ENCODE data around the gene SPEM1. TPM values are rescaled to one million over a fixed set of nuclear protein-coding genes. Genes with fewer than 3 reads are reported as not detected.
A peak's percentile ranks its signal among the peaks of the same experiment; 100 is the strongest.

The SPEM1 gene
- total RNA-seq, 2 donors from 2014 or later = not detected

GRCh38 chr17:7394452-7395191 is 25.5 kb upstream of the SPEM1 start, which contains the start of gene PLSCR3:
PLSCR3 (minus strand) TSS chr17:7394525; CDS start chr17:7394110, 415 bp downstream.
- Histone ChIP-seq H3K9me3 (no peaks in the 10 kb centered on the region), H3K27me3 (no peaks in the 10 kb centered on the region), H3K4me3 (peak within 1 kb of the TSS; percentile 64 to 84), H3K36me3 (peaks cover 11% of the 10 kb centered on the region), H3K27ac (peak within 1 kb of the TSS; percentile 91), H3K4me1 (peaks cover 0 to 22% of the 10 kb centered on the region in 2 donors)
- peak; percentile 80 for DNase-seq (ENCODE audit: low spot score)
- TF ChIP-seq, protein P1, sequence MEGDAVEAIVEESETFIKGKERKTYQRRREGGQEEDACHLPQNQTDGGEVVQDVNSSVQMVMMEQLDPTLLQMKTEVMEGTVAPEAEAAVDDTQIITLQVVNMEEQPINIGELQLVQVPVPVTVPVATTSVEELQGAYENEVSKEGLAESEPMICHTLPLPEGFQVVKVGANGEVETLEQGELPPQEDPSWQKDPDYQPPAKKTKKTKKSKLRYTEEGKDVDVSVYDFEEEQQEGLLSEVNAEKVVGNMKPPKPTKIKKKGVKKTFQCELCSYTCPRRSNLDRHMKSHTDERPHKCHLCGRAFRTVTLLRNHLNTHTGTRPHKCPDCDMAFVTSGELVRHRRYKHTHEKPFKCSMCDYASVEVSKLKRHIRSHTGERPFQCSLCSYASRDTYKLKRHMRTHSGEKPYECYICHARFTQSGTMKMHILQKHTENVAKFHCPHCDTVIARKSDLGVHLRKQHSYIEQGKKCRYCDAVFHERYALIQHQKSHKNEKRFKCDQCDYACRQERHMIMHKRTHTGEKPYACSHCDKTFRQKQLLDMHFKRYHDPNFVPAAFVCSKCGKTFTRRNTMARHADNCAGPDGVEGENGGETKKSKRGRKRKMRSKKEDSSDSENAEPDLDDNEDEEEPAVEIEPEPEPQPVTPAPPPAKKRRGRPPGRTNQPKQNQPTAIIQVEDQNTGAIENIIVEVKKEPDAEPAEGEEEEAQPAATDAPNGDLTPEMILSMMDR (IDR thresholded peaks at IDR 0.05) = peak in 1 of 2 donors; percentile 51

DNA sequence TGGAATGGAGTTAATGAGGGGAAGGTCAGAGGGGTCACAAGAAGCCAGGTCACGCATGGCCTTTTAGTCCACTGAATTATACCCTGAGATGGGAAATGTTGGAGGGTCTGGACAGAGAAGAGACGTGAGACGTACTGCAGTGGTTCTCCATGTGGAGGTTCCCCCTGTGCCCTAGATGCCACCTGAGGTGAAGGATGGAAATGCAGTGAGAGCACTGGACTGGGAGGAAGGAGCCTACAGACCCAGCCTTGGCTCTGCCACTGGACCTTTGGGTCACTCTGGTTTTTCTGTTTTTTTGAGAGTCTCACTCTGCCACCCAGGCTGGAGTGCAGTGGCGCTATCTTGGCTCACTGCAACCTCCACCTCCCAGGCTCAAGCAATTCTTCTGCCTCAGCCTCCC is 24.0 kb upstream of the SPEM1 start:
- Histone ChIP-seq H3K4me3 (no peak overlapping the region), H3K27ac (no peak overlapping the region), H3K9me3 (no peaks in the 10 kb centered on the region), H3K4me1 (peaks cover 0 to 22% of the 10 kb centered on the region in 2 donors), H3K36me3 (no peaks in the 10 kb centered on the region), H3K27me3 (no peaks in the 10 kb centered on the region)
- DNase-seq (ENCODE audit: low spot score) = no peak
- TF ChIP-seq, protein P1 (IDR thresholded peaks at IDR 0.05) = no peak

DNA sequence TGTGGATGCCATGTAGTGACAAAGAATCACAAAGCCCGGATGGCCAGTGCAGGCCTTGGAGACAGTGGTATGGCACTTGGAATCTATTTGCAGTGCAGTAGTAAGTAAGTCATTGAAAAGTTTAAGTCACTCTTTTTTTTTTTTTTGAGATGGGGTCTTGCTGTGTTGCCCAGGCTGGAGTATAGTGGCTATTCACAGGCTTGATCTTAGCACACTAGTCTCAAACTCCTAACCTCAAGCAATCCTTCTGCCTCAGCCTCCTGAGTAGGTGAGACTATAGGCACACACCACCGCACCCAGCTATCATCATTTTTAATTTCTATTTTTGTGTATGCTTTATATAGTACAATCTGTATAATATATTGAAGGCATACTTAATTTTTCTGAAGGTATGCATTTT is 21.5 kb upstream of the SPEM1 start:
- DNase-seq (ENCODE audit: low spot score) = no peak
- Histone ChIP-seq H3K27ac (no peak overlapping the region), H3K9me3 (no peaks in the 10 kb centered on the region), H3K4me3 (no peak overlapping the region), H3K27me3 (no peaks in the 10 kb centered on the region), H3K4me1 (peaks cover 0 to 25% of the 10 kb centered on the region in 2 donors), H3K36me3 (no peaks in the 10 kb centered on the region)
- TF ChIP-seq, protein P1 (IDR thresholded peaks at IDR 0.05) = no peak

GRCh38 chr17:7403043-7403726 is 16.9 kb upstream of the SPEM1 start:
- no peaks in the 10 kb centered on the region for H3K36me3 ChIP-seq
- peak; percentile 78 for DNase-seq (ENCODE audit: low spot score)
- peak overlapping the region; percentile 59 to 76 for H3K4me3 ChIP-seq
- H3K27ac ChIP-seq = peak overlapping the region; percentile 91 to 94
- H3K9me3 ChIP-seq = no peaks in the 10 kb centered on the region
- H3K4me1 ChIP-seq = peaks cover 0 to 27% of the 10 kb centered on the region in 2 donors
- H3K27me3 ChIP-seq = no peaks in the 10 kb centered on the region
- TF ChIP-seq, protein P1 (IDR thresholded peaks at IDR 0.05) = no peak

DNA sequence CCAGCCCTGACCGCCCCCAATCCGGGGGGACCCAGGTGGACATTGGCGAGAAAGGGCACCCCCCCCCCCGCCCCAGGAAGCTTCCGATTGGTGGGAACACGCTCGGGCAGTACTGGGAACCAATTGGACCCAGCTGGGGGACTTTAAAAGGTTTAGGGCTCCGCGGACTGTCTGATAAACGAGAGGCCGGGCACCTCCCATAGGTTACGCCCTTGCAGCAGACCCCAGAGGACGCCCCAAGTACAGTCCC is 16.5 kb upstream of the SPEM1 start:
- peaks cover 0 to 27% of the 10 kb centered on the region in 2 donors for H3K4me1 ChIP-seq
- no peaks in the 10 kb centered on the region for H3K9me3 ChIP-seq
- DNase-seq (ENCODE audit: low spot score) = no peak
- no peaks in the 10 kb centered on the region for H3K36me3 ChIP-seq
- no peaks in the 10 kb centered on the region for H3K27me3 ChIP-seq
- TF ChIP-seq, protein P1 (IDR thresholded peaks at IDR 0.05) = no peak
- peak overlapping the region; percentile 59 to 76 for H3K4me3 ChIP-seq
- peak overlapping the region; percentile 91 to 94 for H3K27ac ChIP-seq

Data from right atrium auricular region (tissue), 2 donors.